HuH-7 (cell line): Measurements from ENCODE around the gene ANKRD44.
"Not testable (repeated sequence)": the region's sequence is repeated elsewhere in the genome, so short reads cannot be mapped to it uniquely, and the experiment has no call there.

ENCODE experiments used
- DNase-seq: peaks from one replicate; pipeline ENCODE4 v3.0.0; 2011; ENCODE audit warnings: low spot score

ANKRD44 gene

DNA sequence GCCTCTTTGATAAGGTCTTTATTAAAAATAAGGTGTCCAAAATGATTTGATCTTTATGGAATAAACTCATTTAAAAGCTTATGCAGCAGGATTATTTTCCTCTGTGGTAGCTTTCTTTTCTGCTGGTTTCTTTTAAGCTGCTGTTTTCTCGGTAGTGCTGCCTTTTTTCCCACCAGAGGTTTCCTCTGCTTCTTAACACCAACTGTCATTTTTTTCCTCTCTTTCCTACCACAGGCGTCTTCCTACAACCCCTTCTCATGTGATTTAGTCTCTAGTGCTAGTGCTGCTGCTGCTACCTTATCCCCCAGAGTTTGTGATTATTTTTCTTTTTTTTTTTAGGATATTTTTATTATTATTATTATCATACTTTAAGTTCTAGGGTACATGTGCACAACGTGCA, 281.9 kb downstream of the ANKRD44 start:
- no peak for DNase-seq

- DNase-seq, result no peak
These were observed 282.4 kb downstream of the ANKRD44 start for GRCh38 chr2:197028230-197028629.

DNA sequence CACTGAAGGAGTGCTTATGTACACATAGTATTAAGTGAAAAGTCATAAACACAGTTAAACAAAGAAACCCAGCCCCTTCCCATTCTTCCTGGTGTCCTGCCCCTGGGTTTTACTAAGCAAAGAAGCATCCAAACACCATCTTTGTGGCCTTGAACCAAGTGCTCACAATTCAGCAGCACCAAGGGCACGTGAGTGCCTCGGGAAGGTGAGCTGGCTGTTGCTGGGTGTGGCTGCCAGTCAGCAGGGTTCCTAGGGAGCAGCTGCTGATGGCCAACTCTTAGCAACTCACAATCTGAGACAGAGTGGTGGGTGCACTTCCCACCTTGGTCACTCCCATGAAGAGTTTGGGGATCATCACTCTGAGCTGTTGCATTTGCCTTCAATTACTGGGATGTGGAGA, 286.4 kb downstream of the ANKRD44 start:
- no peak for DNase-seq

- DNase-seq, result not testable (repeated sequence)
These were observed 289.7 kb downstream of the ANKRD44 start for GRCh38 chr2:197020921-197021320.

DNA sequence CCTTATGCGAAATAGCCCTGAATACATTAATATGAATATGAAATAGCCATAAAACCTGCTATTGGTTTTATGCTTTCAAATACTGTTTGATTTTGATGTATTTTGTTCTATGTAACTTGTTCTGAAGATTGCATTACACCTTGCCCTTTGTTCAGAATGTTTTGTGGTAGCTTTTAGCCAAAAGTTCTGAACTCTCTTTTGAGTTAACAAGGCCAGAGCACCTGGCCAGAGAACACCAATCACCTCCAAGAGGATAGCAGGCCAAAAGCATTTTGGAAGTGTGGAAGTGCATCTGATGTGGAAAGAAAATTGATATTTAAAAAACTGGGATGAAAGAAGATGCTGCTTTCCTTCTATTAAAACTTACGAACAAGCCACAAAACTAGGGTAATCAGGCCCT, 297.5 kb downstream of the ANKRD44 start:
- no peak for DNase-seq

DNA sequence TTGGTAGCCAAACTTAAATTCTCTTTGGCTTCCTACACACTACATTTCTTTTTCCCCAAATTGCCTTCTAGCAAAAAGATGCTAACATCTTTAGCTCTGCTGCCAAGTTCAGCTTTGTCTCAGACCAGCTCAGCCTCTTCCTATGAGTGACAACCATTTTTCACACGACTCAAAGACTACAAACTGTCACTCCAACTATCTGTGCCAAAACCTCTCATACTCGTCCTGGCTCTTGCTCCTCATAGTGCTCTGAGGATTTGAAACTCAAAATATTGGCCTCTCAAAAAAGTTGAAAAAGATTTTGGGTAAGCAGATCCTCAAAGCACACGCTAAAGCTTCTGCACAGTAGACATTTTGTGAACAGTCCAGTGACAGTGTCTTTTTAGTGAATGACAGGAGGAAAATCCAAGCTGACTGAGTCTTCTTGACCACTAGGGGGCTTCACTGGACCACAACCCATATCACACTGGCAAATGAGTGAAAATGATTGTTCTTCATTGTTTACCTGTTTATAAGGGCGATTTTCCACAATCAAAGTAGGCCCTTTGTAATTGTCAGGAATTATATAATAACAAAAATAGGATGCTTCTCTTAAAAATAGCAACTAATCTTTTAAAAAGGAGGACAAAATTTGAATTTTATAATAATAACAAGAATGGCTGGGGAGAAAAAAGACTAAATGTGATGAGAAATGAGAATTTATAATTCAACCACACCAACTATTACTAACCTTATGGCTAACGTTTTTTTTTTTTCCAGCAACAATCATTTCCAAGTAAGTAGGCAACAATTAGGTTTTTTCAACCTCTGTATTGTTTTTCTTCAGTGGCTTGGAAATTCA, 298.6 kb downstream of the ANKRD44 start:
- DNase-seq, result peak; percentile 67

DNA sequence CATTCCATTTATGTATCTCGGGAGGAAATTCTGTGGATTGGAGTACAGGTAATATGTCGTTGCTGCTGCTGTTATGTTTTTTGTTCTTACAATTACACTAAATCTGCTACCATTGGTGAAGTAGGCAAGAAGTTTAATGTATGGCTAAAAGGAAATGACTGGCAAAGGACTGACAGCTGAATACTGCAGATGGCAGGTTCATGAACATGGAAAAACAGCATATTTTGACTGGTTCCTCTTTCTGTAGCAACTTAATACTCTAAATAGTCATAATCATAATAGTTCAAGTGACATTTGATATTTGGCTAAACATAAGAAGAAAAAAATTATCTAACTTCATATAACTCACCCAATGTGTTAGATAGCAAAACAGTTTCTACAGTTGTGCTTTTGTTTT, 299.6 kb downstream of the ANKRD44 start:
- DNase-seq, result no peak

DNA sequence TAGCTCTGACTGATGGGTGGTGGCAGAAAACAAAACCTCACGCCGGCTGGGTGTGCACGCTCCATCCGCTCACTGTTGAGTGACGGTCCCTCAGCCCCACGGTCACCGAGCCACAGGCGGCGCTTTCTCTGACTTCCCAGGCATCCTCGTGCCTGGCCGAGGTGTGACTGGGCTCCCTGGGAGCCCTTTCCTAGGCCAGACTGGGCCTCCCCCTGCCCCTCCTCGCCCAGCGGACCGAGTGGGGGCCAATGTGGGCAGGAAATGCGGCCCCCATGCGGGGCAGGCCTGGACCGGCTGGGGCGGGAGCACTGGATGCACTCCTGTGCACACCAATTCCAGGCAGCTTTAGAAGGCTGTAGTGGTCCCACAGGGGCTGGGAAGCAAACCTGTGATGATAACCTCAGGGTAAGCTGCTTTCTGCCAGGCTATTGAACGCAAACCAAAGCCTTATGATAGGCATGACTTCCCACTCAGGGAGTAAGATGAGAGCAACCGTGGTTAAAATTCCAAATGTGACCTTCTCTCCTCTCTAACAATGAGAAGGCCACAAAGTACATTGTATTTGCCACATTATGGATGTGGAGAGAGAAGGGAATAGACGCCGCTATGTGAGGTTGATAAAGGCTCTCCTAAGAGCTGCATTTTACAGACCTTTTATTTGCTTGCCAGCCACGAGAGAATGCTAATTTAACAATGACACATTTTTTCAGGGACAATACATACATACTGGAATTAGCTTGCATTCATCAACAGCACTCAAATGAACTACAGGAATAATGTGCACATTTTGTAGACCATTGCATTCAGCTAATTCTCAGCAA, 300.2 kb downstream of the ANKRD44 start:
- DNase-seq, result no peak

DNA sequence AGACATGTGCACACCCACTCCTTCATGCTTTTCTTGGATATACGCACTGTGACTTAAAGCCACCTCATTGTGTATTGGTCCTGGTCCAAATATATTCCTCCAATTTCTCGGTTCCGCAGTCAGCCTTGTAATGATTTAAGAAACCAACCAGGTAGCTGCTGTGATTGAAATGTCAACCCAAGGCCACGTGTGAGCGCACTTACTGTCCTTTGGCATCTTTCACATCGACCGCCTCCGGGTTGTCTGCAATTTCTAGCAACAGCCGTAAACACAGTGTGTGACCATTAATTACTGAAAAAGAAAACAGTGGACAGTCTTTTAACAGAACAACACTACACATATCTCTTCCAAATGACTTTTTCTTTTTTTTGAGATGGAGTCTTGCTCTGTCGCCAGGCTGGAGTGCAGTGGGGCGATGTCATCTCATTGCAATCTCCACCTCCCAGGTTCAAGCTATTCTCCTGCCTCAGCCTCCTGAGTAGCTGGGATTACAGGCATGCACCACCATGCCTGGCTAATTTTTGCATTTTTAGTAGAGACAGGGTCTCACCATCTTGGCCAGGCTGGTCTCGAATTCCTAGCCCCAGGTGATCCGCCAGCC, 301.7 kb downstream of the ANKRD44 start:
- DNase-seq, result not testable (repeated sequence)

DNA sequence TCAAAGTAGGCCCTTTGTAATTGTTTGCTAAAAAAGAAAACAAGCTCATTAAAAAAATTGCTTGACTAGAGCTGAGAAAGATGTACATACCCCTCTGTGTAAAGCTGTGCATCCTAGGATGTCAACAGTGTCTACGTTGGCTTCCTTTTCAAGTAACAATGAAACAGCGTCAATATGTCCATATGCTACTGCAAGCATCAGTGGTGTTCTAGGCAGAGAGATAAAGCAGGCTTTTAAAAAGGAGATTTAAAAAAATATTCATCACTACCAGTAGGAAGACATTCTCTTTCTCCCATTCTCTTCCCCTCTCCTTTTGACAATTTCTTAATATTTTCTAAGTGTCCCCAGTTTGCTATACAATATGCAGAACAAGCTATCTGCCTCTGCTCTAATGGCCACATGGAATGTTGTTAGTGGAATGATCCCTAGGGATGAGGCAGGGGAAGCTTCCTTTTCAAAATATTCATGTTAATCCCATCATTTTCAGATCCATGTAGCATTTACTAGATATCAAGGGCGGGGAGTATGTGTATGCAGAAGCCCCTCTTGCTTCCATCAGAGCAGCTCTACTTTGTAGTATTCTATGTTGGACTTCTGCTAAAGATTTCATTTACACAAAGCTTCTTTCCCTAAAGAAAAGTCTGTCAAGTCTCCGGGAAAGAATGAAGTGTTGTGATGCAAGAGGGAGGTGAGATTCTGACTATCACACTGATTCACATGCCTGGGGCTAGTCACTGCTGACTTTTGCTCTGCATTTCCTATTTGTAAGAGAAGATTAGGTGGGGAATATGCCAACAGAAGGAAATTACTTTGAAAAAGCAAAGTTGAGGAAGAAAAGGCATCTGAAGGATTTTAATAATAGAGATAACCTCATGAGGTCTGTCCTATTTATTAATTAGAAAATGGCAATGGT, 302.6 kb downstream of the ANKRD44 start:
- no peak for DNase-seq

DNA sequence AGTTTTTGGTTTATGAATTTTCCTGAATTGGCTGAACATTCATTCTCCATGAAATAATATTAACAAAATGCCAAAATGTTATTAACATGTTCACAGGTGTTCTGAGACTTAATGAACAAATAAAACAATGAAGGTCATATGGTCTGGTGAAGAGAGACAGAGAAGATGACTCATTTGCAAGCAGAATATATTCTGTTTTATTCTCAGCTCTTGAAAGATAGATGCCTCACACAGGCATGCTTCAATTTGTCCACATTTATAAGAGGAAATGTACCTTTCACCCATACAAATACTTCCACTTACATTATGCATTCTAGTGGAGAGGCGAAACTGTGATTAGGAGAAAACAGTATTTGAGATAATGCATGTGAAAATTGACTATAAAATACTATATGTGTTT, 308.7 kb downstream of the ANKRD44 start:
- no peak for DNase-seq

DNA sequence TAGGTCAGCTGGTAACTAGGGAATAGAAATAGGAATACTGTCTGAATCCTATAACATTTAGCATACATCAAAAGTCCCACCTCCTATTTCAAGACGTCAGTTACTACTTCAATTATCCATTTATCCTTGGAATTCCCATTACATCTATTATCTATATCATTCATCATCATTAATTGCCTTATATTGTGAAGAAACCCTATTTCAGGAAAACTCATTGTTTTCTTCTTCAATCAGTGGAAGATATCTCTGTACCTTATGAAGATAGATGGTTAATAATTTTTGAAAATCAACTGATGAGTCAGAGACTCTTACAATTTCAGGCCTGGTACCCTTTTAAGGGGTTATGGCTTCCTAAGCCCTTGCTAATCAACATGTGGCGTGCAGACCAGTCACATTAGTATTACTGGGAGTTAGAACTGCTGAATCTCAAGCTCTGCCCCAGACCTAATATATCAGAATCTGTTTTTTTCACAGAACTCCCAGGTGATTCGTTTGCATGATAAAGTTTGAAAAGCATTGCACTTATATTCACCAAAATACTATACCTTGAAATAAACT, 314.7 kb downstream of the ANKRD44 start:
- DNase-seq, result no peak

DNA sequence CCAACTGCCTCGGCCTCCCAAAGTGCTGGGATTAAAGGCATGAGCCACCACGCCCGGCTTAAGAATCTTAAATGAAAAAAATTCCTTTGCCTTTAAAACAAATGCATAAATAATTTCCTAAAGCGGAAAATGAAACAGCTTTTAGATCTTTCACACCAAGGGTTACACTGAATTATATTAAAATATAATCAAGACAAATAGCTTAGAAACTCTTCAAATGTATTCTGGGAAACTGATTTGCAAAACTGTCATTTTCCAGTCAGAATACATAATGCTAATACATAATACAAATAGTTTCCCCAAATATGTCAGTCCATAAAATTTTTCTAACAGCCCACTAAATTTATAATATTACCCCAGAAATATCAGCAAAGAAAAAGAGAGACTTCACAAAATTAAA, 315.8 kb downstream of the ANKRD44 start:
- no peak for DNase-seq

DNA sequence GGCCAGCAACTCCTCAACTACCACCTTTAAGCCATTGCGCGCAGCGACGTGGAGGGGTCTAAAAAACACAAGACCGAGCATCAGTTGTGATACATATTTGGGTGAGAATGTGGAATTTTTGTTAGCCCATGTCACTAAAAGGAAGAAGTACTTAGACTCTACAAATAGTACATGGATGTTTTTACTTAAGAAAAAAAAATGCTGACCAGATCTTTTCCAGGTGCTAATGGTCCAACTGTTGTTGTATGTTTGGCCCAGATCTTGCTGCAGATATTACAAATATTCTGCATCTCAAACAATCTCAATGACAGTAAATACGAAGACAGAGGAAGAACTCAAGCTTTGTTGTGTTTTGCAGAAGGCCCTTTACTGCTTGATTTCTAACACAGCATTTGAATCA, 317.0 kb downstream of the ANKRD44 start:
- DNase-seq, result no peak

DNA sequence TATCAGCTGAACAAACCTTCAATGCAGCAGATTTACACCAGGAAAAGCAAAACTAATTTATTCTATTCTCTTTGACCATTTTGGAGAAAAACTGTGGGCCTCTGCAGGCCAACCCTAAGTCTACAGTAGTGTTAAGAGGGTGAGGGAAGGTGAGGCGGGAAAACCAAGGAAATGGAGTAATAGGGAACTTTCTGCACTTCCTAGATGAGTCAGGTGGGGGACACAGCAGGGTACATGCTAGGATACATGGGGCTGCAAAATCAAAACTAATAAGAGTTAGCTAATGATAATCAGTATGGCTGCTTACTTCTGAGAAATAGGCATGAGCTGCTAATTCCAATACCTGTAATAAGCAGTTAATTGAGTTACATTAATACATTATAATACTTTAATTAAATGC, 318.1 kb downstream of the ANKRD44 start:
- DNase-seq, result no peak

DNA sequence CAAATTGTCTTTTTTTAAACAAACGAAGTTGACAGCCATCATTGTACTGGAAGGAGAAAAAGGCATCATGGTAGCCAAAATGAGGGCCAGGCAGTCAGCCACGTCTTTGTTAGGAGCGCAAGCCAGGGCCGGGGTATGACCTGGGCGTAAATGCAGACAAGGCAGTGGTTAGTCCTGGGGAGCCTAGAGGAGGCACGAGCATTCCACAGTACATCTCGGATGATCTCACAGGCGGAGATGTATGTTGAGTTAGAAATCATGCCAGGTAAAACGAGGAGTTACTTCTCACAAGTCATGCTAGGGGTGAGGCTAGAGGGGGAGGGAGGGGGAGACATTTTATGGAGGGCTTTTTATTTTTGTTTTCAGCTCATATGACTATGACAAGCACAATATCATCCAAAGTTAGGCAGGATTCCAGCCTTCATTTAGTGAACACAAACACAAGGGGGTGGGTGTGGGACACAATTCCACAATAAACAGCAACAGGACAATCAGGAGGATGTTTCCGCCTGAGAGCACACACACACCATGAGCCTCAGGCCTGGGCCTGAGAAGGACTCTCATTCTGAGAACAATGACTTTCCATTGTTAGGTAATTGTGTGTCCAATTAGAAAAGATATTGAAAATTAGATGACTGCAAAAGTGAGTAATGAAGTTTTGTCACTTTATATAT, 319.7 kb downstream of the ANKRD44 start:
- DNase-seq, result no peak

- DNase-seq, result no peak
These were observed 320.5 kb downstream of the ANKRD44 start for GRCh38 chr2:196990092-196990491.

DNA sequence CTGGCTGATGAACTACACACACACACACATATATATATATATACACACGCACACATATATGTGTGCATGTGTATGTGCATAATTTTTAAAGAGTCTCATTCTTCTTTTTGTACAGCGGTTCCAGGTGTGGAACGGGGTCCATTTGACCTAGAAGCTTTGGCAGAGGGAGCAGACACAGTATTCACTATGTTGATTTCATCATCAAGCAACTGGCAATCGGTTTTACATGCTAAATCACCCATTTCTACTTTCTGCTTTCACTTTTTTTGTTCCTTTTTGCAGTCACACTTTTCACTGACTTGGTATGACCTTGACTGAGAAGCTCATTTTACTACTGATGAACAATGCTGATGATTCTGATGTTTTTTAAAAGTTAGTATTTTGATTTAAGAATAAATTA, 321.1 kb downstream of the ANKRD44 start:
- DNase-seq, result no peak

GRCh38 chr2:196988639-196989038, 321.9 kb downstream of the ANKRD44 start:
- DNase-seq, result no peak

- DNase-seq, result no peak
These were observed 322.8 kb downstream of the ANKRD44 start for GRCh38 chr2:196987649-196988364.
